HepG2 (cell line): Measurements from ENCODE around the gene HPS4. TPM values are rescaled to one million over a fixed set of nuclear protein-coding genes. Genes with fewer than 3 reads are reported as not detected.
"Not testable (repeated sequence)": the region's sequence is repeated elsewhere in the genome, so short reads cannot be mapped to it uniquely, and the experiment has no call there.

ENCODE experiments used
- ATAC-seq: fragments of 200-7000 bp; cut with Tn5 transposase; 3 replicates; pipeline ENCODE4 v1.9.1; 2020; ENCODE audit warnings: mild to moderate bottlenecking, moderate library complexity
- BruUV-seq: library from RNA; stranded (reverse); fragments of 400-500 nt; replicated peaks from 2 replicates; lab custom pipeline; 2021; lab: Mats Ljungman, UMichigan
- CTCF ChIA-PET: fragments of 300-600 bp; formaldehyde crosslinking; extraction: SDS; loops from one replicate; lab custom pipeline; 2021; ENCODE audit warnings: low total read pairs, inconsistent platforms, low intra/inter-chr PET ratio; lab: Yijun Ruan, JAX
- POLR2A ChIA-PET: fragments of 350-600 bp; sonication (Branson Sonifier 250); formaldehyde crosslinking; loops from one replicate; lab custom pipeline; 2020; ENCODE audit warnings: antibody characterized with exemption, inconsistent platforms; lab: Yijun Ruan, JAX
- DNase-seq: peaks from one replicate; pipeline ENCODE4 v3.0.0-alpha.2; 2015; ENCODE audit warnings: low spot score
- FAIRE-seq: peaks from 3 replicates; lab custom pipeline; 2011; peaks lifted over from hg19 to GRCh38; lab: Jason Lieb, UNC
- H2AFZ ChIP-seq: one replicate; pipeline ENCODE4 v1.6.1; 2011; ENCODE audit warnings: low read length, inconsistent platforms
- H3K27ac ChIP-seq: fragments of 300-600 bp; 3 replicates; pipeline ENCODE4 v1.8.0; 2011; ENCODE audit warnings: mixed run types, mild to moderate bottlenecking, mixed read lengths, low read length, inconsistent platforms; ENCODE audit not compliant: insufficient read depth; ENCODE audit errors: extremely low read length
- H3K27me3 ChIP-seq, 2 experiments: fragments of 200-600 bp in 1 of 2; 2 replicates in 1 of 2; 3 replicates in 1 of 2; pipeline versions ENCODE4 v1.6.0 to v1.8.0; 2011; ENCODE audit warnings: low read length in 2 of 2, mild to moderate bottlenecking in 2 of 2, moderate library complexity in 2 of 2, inconsistent platforms in 1 of 2; ENCODE audit not compliant: insufficient read depth in 2 of 2, control insufficient read depth in 1 of 2
- H3K36me3 ChIP-seq, 2 experiments: fragments of 200-600 bp in 1 of 2; replicated peaks in 1 of 2; 2 replicates in 1 of 2; 3 replicates in 1 of 2; pipeline versions ENCODE4 v1.5.1 to v1.8.0; 2011; ENCODE audit warnings: low read length in 2 of 2, inconsistent platforms in 1 of 2; ENCODE audit not compliant: insufficient read depth in 2 of 2, control insufficient read depth in 1 of 2
- H3K4me1 ChIP-seq: 2 replicates; pipeline ENCODE4 v1.5.1; 2012; ENCODE audit warnings: low read length, inconsistent platforms; ENCODE audit not compliant: insufficient read depth
- H3K4me2 ChIP-seq: 2 replicates; pipeline ENCODE4 v1.6.0; 2011; ENCODE audit warnings: low read depth, low read length, inconsistent platforms
- H3K4me3 ChIP-seq, 3 experiments: fragments of 200-600 bp in 1 of 3; sonication (generic), shearing (Covaris generic) in 1 of 3; replicated peaks in 1 of 3; 2 replicates each; pipeline ENCODE4 v1.5.1; 2011 to 2016; ENCODE audit warnings: low read length in 3 of 3, inconsistent platforms in 2 of 3, low read depth in 2 of 3, mild to moderate bottlenecking in 2 of 3, control low read depth in 1 of 3, mixed read lengths in 1 of 3; ENCODE audit not compliant: insufficient read depth in 1 of 3
- H3K79me2 ChIP-seq: one replicate; pipeline ENCODE4 v1.6.1; 2011; ENCODE audit warnings: low read length, inconsistent platforms; ENCODE audit not compliant: insufficient read depth
- H3K9ac ChIP-seq: 2 replicates; pipeline ENCODE4 v1.6.0; 2011; ENCODE audit warnings: mild to moderate bottlenecking, low read depth, low read length, inconsistent platforms; ENCODE audit not compliant: insufficient read depth
- H3K9me3 ChIP-seq: 2 replicates; pipeline ENCODE4 v1.5.1; 2012; ENCODE audit warnings: mild to moderate bottlenecking, low read length
- H4K20me1 ChIP-seq: 2 replicates; pipeline ENCODE4 v1.6.0; 2011; ENCODE audit warnings: inconsistent platforms, mild to moderate bottlenecking, low read length, moderate library complexity; ENCODE audit not compliant: insufficient read depth
- NFYC ChIP-seq: IDR thresholded peaks from 2 replicates; pipeline ENCODE4 v1.6.1; 2016; ENCODE audit warnings: missing genetic modification reagents, missing compliant biosample characterization
- ZBTB20 ChIP-seq: sonication (generic); formaldehyde crosslinking; IDR thresholded peaks from 2 replicates; pipeline ENCODE4 v1.8.1; 2023; ENCODE audit warnings: missing genetic modification reagents, low read depth, mild to moderate bottlenecking, borderline replicate concordance
- ZHX2 ChIP-seq, 2 experiments: sonication (generic) in 1 of 2; formaldehyde crosslinking in 1 of 2; IDR thresholded peaks; 2 replicates each; pipeline versions ENCODE4 v1.6.1 to v1.9.0; 2014 to 2022; ENCODE audit warnings: antibody characterized with exemption in 1 of 2, borderline replicate concordance in 1 of 2, inconsistent platforms in 1 of 2, low read depth in 1 of 2, missing genetic modification reagents in 1 of 2
- ZNF136 ChIP-seq: sonication (generic); formaldehyde crosslinking; IDR thresholded peaks from 2 replicates; pipeline ENCODE4 v1.8.1; 2022; ENCODE audit warnings: low read depth, mild to moderate bottlenecking, moderate library complexity, missing genetic modification reagents
- WGBS: methylation state at CpG from one replicate; pipeline ENCODE4 v1.1.6; 2017; ENCODE audit warnings: low lambda C conversion rate; 5-methylcytosine and 5-hydroxymethylcytosine counted together
- in situ Hi-C: cut with HindIII; loops from 2 replicates; pipeline ENCODE4 v1.10.0; 2017; ENCODE audit warnings: low pct_unique_long_range_greater_than_20kb; ENCODE audit not compliant: extremely low pct_ligation_motif_present
- intact Hi-C: fragments of 100-400 bp; cut with micrococcal nuclease; formaldehyde crosslinking; loops from one replicate; pipeline ENCODE4 v1.10.0; 2022; ENCODE audit not compliant: unreplicated experiment
- polyA plus RNA-seq, 8 experiments: library from polyadenylated mRNA; depleted of rRNA in 3 of 8; stranded (reverse) in 7 of 8; unstranded in 1 of 8; fragments of >200 nt; fragmentation: Illumina TruSeq in 4 of 8; extraction: Trizol in 4 of 8; gene quantifications; 2 replicates each; pipeline versions ENCODE4 v1.2.1 to v1.2.3, GENCODE V29; 2011 to 2016; ENCODE audit warnings: low read depth in 4 of 8, missing spikeins in 1 of 8, mixed read lengths in 1 of 8; ENCODE audit not compliant: insufficient read depth in 1 of 8
- total RNA-seq, 5 experiments: library from RNA; depleted of rRNA; stranded (reverse); fragments of >200 nt; fragmentation: Illumina TruSeq; extraction: Trizol; gene quantifications; 2 replicates each; pipeline ENCODE4 v1.2.3, GENCODE V29; 2016; ENCODE audit warnings: low read depth in 1 of 5

The HPS4 gene
- total and polyA plus RNA-seq, 2 of the 13 experiments (the other 11 are each of a cell fraction or from before 2014, with no cell fraction given) = 27.4 to 34.0 TPM

GRCh38 chr22:26408562-26409220 lies 74.9 kb downstream of the HPS4 start:
- CTCF ChIA-PET, intact Hi-C loops, POLR2A ChIA-PET, H4K20me1 ChIP-seq, H3K4me2 ChIP-seq, H3K27ac ChIP-seq, H3K4me1 ChIP-seq, H3K79me2 ChIP-seq, H3K27me3 ChIP-seq, ATAC-seq, FAIRE-seq, H3K4me3 ChIP-seq, H3K9me3 ChIP-seq, BruUV-seq, H2AFZ ChIP-seq, in situ Hi-C loops, DNase-seq, H3K9ac ChIP-seq, H3K36me3 ChIP-seq: not testable (repeated sequence)
- WGBS = 21% methylated on average over 7 of the region's 7 CpGs

GRCh38 chr22:26406118-26406517 lies 77.5 kb downstream of the HPS4 start:
- TF ChIP-seq NFYC (CRISPR knock-in tag) = peak; percentile 26; the same call in 1 of the 2 replicates
- TF ChIP-seq ZBTB20 (CRISPR knock-in tag) = no peak
- no peak for TF ChIP-seq ZHX2 (IDR thresholded peaks at IDR 0.05; ENCODE audit: low read depth)
- no peak for TF ChIP-seq ZHX2 (CRISPR knock-in tag; IDR thresholded peaks at IDR 0.05; ENCODE audit: borderline replicate concordance)
- TF ChIP-seq ZNF136 (CRISPR knock-in tag) = no peak
- no peaks in the 10 kb centered on the region for H3K79me2 ChIP-seq
- intact Hi-C loops = no loop called here
- H3K36me3 ChIP-seq = no peaks in the 10 kb centered on the region
- H3K27ac ChIP-seq = no peak overlapping the region
- H4K20me1 ChIP-seq = no peaks in the 10 kb centered on the region
- in situ Hi-C loops = no loop called here
- no TSS peak for BruUV-seq
- H3K9ac ChIP-seq = no peak overlapping the region
- no peak for ATAC-seq
- H3K9me3 ChIP-seq = no peaks in the 10 kb centered on the region
- H3K4me1 ChIP-seq = no peaks in the 10 kb centered on the region
- H3K4me3 ChIP-seq = no peak overlapping the region
- 3% methylated on average over 4 of the region's 4 CpGs for WGBS
- no peak for DNase-seq
- POLR2A ChIA-PET = no interaction called here
- H3K27me3 ChIP-seq = peaks cover 0 to 12% of the 10 kb centered on the region in 2 experiments; a peak in 1 of 5 replicates
- CTCF ChIA-PET = no interaction called here
- no peak overlapping the region for H3K4me2 ChIP-seq
- no peak for FAIRE-seq
- H2AFZ ChIP-seq = no peak overlapping the region
